GM18873 (cell line): Measurements from ENCODE around the gene CGRRF1.

Source experiments
- ATAC-seq: cut with Tn5 transposase; IDR thresholded peaks from one replicate; pipeline ENCODE4 v1.9.1; 2021; ENCODE audit warnings: mild to moderate bottlenecking, moderate library complexity, moderate number of reproducible peaks; ENCODE audit not compliant: unreplicated experiment, low FRiP score

CGRRF1 gene

GRCh38 chr14:54489318-54489683 is 20.4 kb upstream of the CGRRF1 start:
- ATAC-seq = peak; percentile 5

GRCh38 chr14:54489731-54490444 is 19.8 kb upstream of the CGRRF1 start:
- no peak for ATAC-seq

GRCh38 chr14:54490445-54491175 is 19.1 kb upstream of the CGRRF1 start:
- no peak for ATAC-seq

- ATAC-seq = no peak
Observed at GRCh38 chr14:54493293-54493692, 16.4 kb upstream of the CGRRF1 start.

- ATAC-seq = no peak
Observed at GRCh38 chr14:54497224-54497623, 12.5 kb upstream of the CGRRF1 start.

- no peak for ATAC-seq
Observed at GRCh38 chr14:54498095-54498531, 11.6 kb upstream of the CGRRF1 start.

GRCh38 chr14:54498579-54498978 is 11.1 kb upstream of the CGRRF1 start:
- ATAC-seq = no peak

- ATAC-seq = no peak
Observed at GRCh38 chr14:54500744-54501143, 9.0 kb upstream of the CGRRF1 start.

- no peak for ATAC-seq
Observed at GRCh38 chr14:54501480-54501879, 8.2 kb upstream of the CGRRF1 start.

GRCh38 chr14:54502602-54503001 is 7.1 kb upstream of the CGRRF1 start:
- ATAC-seq = no peak

- no peak for ATAC-seq
Observed at GRCh38 chr14:54503486-54503885, 6.2 kb upstream of the CGRRF1 start.

- no peak for ATAC-seq
Observed at GRCh38 chr14:54512393-54512792, 2.7 kb downstream of the CGRRF1 start.

- ATAC-seq = no peak
Observed at GRCh38 chr14:54515670-54516069, 6.0 kb downstream of the CGRRF1 start.

- no peak for ATAC-seq
Observed at GRCh38 chr14:54516709-54517108, 7.0 kb downstream of the CGRRF1 start.

GRCh38 chr14:54524410-54524809 is 14.7 kb downstream of the CGRRF1 start:
- ATAC-seq = no peak

GRCh38 chr14:54528973-54529372 is 19.3 kb downstream of the CGRRF1 start:
- ATAC-seq = no peak

GRCh38 chr14:54529811-54530210 is 20.1 kb downstream of the CGRRF1 start:
- no peak for ATAC-seq

GRCh38 chr14:54532111-54533012 is 22.7 kb downstream of the CGRRF1 start:
- peak; percentile 79 for ATAC-seq

- ATAC-seq = no peak
Observed at GRCh38 chr14:54533100-54533499, 23.4 kb downstream of the CGRRF1 start.

GRCh38 chr14:54535126-54535525 is 25.4 kb downstream of the CGRRF1 start:
- no peak for ATAC-seq

GRCh38 chr14:54535646-54536045 is 25.9 kb downstream of the CGRRF1 start:
- no peak for ATAC-seq
